A673 (cell line): ENCODE measurements around the gene RASL11B. TPM values are rescaled to one million over a fixed set of nuclear protein-coding genes. Genes with fewer than 3 reads are reported as not detected.

Experiments used
- BruUV-seq: library from RNA; stranded (reverse); fragments of 400-500 nt; replicated peaks from 2 replicates; lab custom pipeline; 2021; lab: Mats Ljungman, UMichigan
- CTCF ChIA-PET: fragments of 300-600 bp; sonication (Branson Sonifier 250); formaldehyde crosslinking; loops from one replicate; lab custom pipeline; 2022; ENCODE audit warnings: antibody characterized with exemption; lab: Charles Lee
- POLR2A ChIA-PET: fragments of 300-600 bp; sonication (Branson Sonifier 250); formaldehyde crosslinking; loops from one replicate; lab custom pipeline; 2022; ENCODE audit warnings: antibody characterized with exemption; ENCODE audit not compliant: low non-redundant PET; lab: Charles Lee
- DNase-seq: peaks from one replicate; pipeline ENCODE4 v3.0.0-alpha.2; 2015; ENCODE audit warnings: low spot score
- H3K27ac ChIP-seq: fragments of 200-600 bp; sonication (generic); 2 replicates; pipeline ENCODE4 v1.5.1; 2016; ENCODE audit warnings: mixed run types, low read depth, mild to moderate bottlenecking, mixed read lengths, antibody characterized with exemption, low read length; ENCODE audit not compliant: poor library complexity, severe bottlenecking
- H3K27me3 ChIP-seq: fragments of 200-600 bp; sonication (generic); replicated peaks from 2 replicates; pipeline ENCODE4 v1.6.1; 2017; ENCODE audit warnings: mixed run types, low read depth, mild to moderate bottlenecking, mixed read lengths, antibody characterized with exemption, low read length; ENCODE audit not compliant: insufficient read depth, poor library complexity
- H3K36me3 ChIP-seq: fragments of 200-600 bp; sonication (generic); 2 replicates; pipeline ENCODE4 v1.6.1; 2016; ENCODE audit warnings: mixed run types, mild to moderate bottlenecking, mixed read lengths, antibody characterized with exemption, low read length; ENCODE audit not compliant: insufficient read depth, poor library complexity, severe bottlenecking
- H3K4me1 ChIP-seq: fragments of 200-600 bp; sonication (generic); 2 replicates; pipeline ENCODE4 v1.6.1; 2017; ENCODE audit warnings: mixed run types, mild to moderate bottlenecking, mixed read lengths, antibody characterized with exemption, low read length; ENCODE audit not compliant: insufficient read depth, poor library complexity, severe bottlenecking
- H3K4me3 ChIP-seq: fragments of 200-600 bp; sonication (generic); 2 replicates; pipeline ENCODE4 v1.5.1; 2016; ENCODE audit warnings: low read depth, mixed run types, mild to moderate bottlenecking, mixed read lengths, low read length; ENCODE audit not compliant: poor library complexity, severe bottlenecking
- H3K9me3 ChIP-seq: fragments of 200-600 bp; sonication (generic); 2 replicates; pipeline ENCODE4 v1.6.1; 2016; ENCODE audit warnings: mixed run types, low read depth, mild to moderate bottlenecking, mixed read lengths, antibody characterized with exemption, low read length; ENCODE audit not compliant: poor library complexity, severe bottlenecking
- CTCF ChIP-seq: fragments of 300-800, 200-600 bp; sonication (generic); conservative IDR thresholded peaks from 2 replicates; pipeline ENCODE4 v1.5.1; 2017; ENCODE audit warnings: low read depth, mild to moderate bottlenecking, antibody characterized with exemption, low read length, moderate library complexity, mixed read lengths
- EZH2 ChIP-seq: fragments of 200-600 bp; sonication (generic); IDR thresholded peaks from 2 replicates; pipeline ENCODE4 v1.6.1; 2017; ENCODE audit warnings: borderline replicate concordance, low read depth, mild to moderate bottlenecking, mixed read lengths, antibody characterized with exemption, low read length; ENCODE audit not compliant: poor library complexity, severe bottlenecking
- intact Hi-C: fragments of 100-400 bp; cut with micrococcal nuclease; formaldehyde crosslinking; loops from one replicate; pipeline ENCODE4 v1.10.0; 2022; ENCODE audit not compliant: unreplicated experiment
- total RNA-seq: library from RNA; stranded (reverse); gene quantifications from 2 replicates; pipeline ENCODE4 v1.2.3, GENCODE V29; 2021

Gene RASL11B
- total RNA-seq, 1 experiment from 2014 or later, result 0.67 TPM

GRCh38 chr4:52850406-52851124 is 11.6 kb upstream of the RASL11B start:
- no peak overlapping the region for H3K27ac ChIP-seq
- intact Hi-C loops, result no loop called here
- no peak for DNase-seq
- H3K9me3 ChIP-seq, result no peaks in the 10 kb centered on the region
- POLR2A ChIA-PET, result no interaction called here
- H3K27me3 ChIP-seq, result no peaks in the 10 kb centered on the region
- H3K4me3 ChIP-seq, result no peak overlapping the region
- no peaks in the 10 kb centered on the region for H3K36me3 ChIP-seq
- H3K4me1 ChIP-seq, result no peaks in the 10 kb centered on the region
- CTCF ChIA-PET, result interaction anchor here (0.5 kb wide), 1 partner anchor 474 kb away, joined by 3 read pairs; no protein-coding TSS in a partner anchor
- BruUV-seq, result no TSS peak
- no peak for TF ChIP-seq CTCF
- TF ChIP-seq EZH2, result no peak

- CTCF ChIA-PET, result no interaction called here
- Histone ChIP-seq H3K27ac (no peak overlapping the region), H3K36me3 (no peaks in the 10 kb centered on the region), H3K27me3 (no peaks in the 10 kb centered on the region), H3K4me3 (no peak overlapping the region), H3K4me1 (no peaks in the 10 kb centered on the region), H3K9me3 (no peaks in the 10 kb centered on the region)
- POLR2A ChIA-PET, result no interaction called here
- no peak for TF ChIP-seq CTCF
- TF ChIP-seq EZH2, result no peak
- DNase-seq, result no peak
- no TSS peak for BruUV-seq
- intact Hi-C loops, result no loop called here
Measured at GRCh38 chr4:52852041-52852440, 10.1 kb upstream of the RASL11B start.

- H3K4me3 ChIP-seq, result no peak overlapping the region
- no peaks in the 10 kb centered on the region for H3K4me1 ChIP-seq
- CTCF ChIA-PET, result no interaction called here
- intact Hi-C loops, result no loop called here
- no peak for DNase-seq
- no peaks in the 10 kb centered on the region for H3K9me3 ChIP-seq
- POLR2A ChIA-PET, result no interaction called here
- TF ChIP-seq EZH2 (no peak), CTCF (no peak)
- H3K27me3 ChIP-seq, result no peaks in the 10 kb centered on the region
- H3K36me3 ChIP-seq, result no peaks in the 10 kb centered on the region
- H3K27ac ChIP-seq, result no peak overlapping the region
- BruUV-seq, result no TSS peak
Measured at GRCh38 chr4:52852711-52853110, 9.4 kb upstream of the RASL11B start.
